ENCODE measurements around the gene PEX11A. TPM values are rescaled to one million over a fixed set of nuclear protein-coding genes. Genes with fewer than 3 reads are reported as not detected.

The PEX11A gene
- total RNA-seq, 1 donor, result 4.0 TPM

DNA sequence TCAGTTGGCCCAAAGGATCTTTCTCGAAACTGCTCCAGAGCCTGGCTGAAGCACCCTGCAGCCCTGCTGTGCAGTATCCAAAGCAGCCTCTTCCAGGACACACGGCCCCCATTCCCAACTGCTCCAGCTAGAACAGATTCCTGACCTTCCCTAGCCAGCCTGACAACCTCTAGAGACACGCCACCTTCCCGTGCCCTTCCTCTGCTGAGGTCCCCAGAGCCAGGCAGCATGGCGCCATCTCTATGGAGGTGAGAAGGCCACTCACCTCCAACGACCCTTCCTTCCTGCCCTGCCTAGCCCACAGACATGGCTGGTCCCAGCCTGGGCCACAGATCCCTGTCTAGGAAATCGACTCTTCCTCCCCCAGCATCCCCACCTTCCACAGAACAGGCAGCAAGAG, 38.4 kb downstream of the PEX11A start:
- no peak overlapping the region for H3K4me2 ChIP-seq (ENCODE audit: insufficient read depth, low read length)
- H3K27ac ChIP-seq (ENCODE audit: low read depth, low read length), result no peak overlapping the region
- H3K79me2 ChIP-seq (ENCODE audit: insufficient read depth, low read length), result peaks cover 31% of the 10 kb centered on the region
- H3K36me3 ChIP-seq (ENCODE audit: insufficient read depth, low read length), result peaks cover 30% of the 10 kb centered on the region
- no peaks in the 10 kb centered on the region for H3K27me3 ChIP-seq (ENCODE audit: insufficient read depth, low read length)
- no peak overlapping the region for H2AFZ ChIP-seq (ENCODE audit: low read length)
- TF ChIP-seq, protein P1, sequence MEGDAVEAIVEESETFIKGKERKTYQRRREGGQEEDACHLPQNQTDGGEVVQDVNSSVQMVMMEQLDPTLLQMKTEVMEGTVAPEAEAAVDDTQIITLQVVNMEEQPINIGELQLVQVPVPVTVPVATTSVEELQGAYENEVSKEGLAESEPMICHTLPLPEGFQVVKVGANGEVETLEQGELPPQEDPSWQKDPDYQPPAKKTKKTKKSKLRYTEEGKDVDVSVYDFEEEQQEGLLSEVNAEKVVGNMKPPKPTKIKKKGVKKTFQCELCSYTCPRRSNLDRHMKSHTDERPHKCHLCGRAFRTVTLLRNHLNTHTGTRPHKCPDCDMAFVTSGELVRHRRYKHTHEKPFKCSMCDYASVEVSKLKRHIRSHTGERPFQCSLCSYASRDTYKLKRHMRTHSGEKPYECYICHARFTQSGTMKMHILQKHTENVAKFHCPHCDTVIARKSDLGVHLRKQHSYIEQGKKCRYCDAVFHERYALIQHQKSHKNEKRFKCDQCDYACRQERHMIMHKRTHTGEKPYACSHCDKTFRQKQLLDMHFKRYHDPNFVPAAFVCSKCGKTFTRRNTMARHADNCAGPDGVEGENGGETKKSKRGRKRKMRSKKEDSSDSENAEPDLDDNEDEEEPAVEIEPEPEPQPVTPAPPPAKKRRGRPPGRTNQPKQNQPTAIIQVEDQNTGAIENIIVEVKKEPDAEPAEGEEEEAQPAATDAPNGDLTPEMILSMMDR (IDR thresholded peaks at IDR 0.05; ENCODE audit: extremely low read depth, low read depth, low read length), result no peak
- no peaks in the 10 kb centered on the region for H3K9me3 ChIP-seq (ENCODE audit: low read depth, low read length)
- H4K20me1 ChIP-seq (ENCODE audit: insufficient read depth, low read length), result peaks cover 31% of the 10 kb centered on the region
- H3K4me1 ChIP-seq (ENCODE audit: insufficient read depth, low read length), result peaks cover 17% of the 10 kb centered on the region
- H3K4me3 ChIP-seq (ENCODE audit: insufficient read depth, low read length), result no peak overlapping the region
- peak; percentile 45 for DNase-seq (ENCODE audit: insufficient read length, low spot score, missing footprints)

DNA sequence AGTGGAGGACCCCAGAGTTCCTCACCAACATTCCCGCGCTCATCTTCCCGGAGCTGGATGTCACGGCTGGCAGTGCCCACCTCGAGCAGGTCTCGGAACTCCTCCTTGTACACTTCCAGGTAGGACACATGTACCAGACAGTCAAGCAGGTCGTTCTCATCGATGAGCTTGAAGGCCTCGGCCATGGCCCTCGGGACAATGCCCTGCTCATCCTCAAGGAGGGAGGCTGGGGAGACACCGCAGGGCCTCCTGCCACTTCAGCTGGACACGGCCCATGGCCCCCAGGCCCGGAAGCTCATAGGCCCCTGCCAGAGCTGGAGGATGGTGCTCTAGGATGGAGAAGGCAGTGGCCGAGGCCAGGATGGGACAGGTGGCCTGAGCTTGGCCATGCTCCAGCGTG, 40.8 kb downstream of the PEX11A start:
- peak; percentile 64 for DNase-seq (ENCODE audit: insufficient read length, low spot score, missing footprints)
- H4K20me1 ChIP-seq (ENCODE audit: insufficient read depth, low read length), result peaks cover 31% of the 10 kb centered on the region
- H3K27me3 ChIP-seq (ENCODE audit: insufficient read depth, low read length), result no peaks in the 10 kb centered on the region
- no peak overlapping the region for H3K4me2 ChIP-seq (ENCODE audit: insufficient read depth, low read length)
- H3K36me3 ChIP-seq (ENCODE audit: insufficient read depth, low read length), result peaks cover 48% of the 10 kb centered on the region
- no peaks in the 10 kb centered on the region for H3K9me3 ChIP-seq (ENCODE audit: low read depth, low read length)
- no peak overlapping the region for H3K4me3 ChIP-seq (ENCODE audit: insufficient read depth, low read length)
- H2AFZ ChIP-seq (ENCODE audit: low read length), result no peak overlapping the region
- peaks cover 31% of the 10 kb centered on the region for H3K79me2 ChIP-seq (ENCODE audit: insufficient read depth, low read length)
- H3K27ac ChIP-seq (ENCODE audit: low read depth, low read length), result no peak overlapping the region
- TF ChIP-seq, protein P1 (IDR thresholded peaks at IDR 0.05; ENCODE audit: extremely low read depth, low read depth, low read length), result no peak
- H3K4me1 ChIP-seq (ENCODE audit: insufficient read depth, low read length), result peaks cover 3% of the 10 kb centered on the region

DNA sequence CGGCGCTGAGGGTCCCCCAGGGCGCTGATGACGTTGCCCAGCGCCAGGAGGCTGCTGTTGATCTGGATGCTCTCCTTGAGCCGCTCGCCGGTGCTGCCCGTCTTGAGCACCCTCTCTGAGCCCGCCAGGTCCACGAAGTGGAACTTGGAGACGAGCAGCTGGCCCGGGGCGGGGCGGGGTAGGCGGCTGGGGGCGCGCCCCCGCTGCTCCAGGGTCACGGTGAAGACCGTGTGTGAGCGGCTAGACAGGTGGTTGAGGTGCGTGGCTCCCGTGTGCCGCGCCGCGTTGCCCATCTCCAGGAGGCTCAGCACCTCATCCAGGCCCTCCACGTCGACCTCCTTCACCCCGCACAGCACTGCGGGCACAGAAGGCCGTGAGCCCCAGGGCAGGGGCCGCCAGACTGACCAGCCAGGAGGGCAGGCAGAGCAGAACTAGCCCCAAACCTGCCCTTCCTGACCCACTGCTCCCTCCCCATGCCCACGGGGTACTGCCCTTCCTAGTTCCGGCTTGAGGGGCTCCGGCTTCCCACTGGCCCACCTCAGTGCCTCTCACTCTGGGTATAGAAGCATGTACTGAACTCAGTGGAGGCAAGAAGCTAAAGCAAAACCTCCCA, 41.4 kb downstream of the PEX11A start:
- no peak overlapping the region for H3K4me3 ChIP-seq (ENCODE audit: insufficient read depth, low read length)
- TF ChIP-seq, protein P1 (IDR thresholded peaks at IDR 0.05; ENCODE audit: extremely low read depth, low read depth, low read length), result no peak
- no peak overlapping the region for H3K27ac ChIP-seq (ENCODE audit: low read depth, low read length)
- no peaks in the 10 kb centered on the region for H3K27me3 ChIP-seq (ENCODE audit: insufficient read depth, low read length)
- peaks cover 31% of the 10 kb centered on the region for H4K20me1 ChIP-seq (ENCODE audit: insufficient read depth, low read length)
- H3K4me1 ChIP-seq (ENCODE audit: insufficient read depth, low read length), result no peaks in the 10 kb centered on the region
- H3K9me3 ChIP-seq (ENCODE audit: low read depth, low read length), result no peaks in the 10 kb centered on the region
- peak; percentile 83 for DNase-seq (ENCODE audit: insufficient read length, low spot score, missing footprints)
- peaks cover 26% of the 10 kb centered on the region for H3K79me2 ChIP-seq (ENCODE audit: insufficient read depth, low read length)
- no peak overlapping the region for H2AFZ ChIP-seq (ENCODE audit: low read length)
- peaks cover 49% of the 10 kb centered on the region for H3K36me3 ChIP-seq (ENCODE audit: insufficient read depth, low read length)
- H3K4me2 ChIP-seq (ENCODE audit: insufficient read depth, low read length), result no peak overlapping the region

DNA sequence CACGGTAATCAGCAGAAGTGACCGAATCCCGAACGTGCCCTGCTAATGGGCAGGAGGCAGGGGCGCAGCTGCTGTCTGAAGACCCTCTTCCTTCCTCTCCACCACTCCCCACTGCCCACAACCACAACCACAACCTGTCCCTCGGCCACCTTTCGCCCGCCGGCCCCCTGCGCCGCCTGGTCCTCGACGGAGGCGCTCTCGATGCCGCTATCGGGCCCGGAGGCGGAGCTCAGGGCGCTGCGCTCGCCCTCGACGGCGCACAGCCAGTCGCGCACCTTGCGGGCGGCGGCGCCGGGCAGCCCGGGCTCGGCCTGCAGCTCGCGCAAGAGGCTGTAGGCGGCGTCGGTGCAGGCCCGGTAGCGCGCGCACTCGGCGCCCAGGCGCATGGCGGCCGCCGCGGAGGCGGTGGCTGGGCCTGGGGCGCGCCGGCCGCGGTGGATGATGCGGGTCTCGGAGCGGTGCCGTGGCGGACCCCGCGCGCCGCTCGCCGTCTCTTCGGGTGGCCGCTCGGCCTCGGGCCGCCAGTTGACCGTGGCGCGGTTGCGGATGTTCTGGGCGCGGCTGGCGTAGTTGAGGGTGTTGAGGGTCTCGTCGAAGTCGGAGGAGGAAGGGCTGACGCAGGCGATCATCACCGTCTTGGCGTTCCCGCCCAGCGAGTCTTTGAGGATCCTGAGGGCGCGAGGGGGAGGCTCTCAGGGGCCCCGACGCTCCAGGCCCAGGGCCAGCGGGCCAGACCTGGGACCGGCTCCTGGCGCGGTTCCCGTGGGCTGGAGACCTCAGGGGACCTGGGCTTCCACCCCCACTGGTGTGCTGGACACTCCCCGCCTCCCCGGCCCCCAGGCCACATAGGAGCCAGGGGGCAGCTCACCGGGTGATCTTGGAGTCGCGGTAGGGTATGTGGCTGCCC, 42.2 kb downstream of the PEX11A start:
- H3K27ac ChIP-seq (ENCODE audit: low read depth, low read length), result no peak overlapping the region
- no peaks in the 10 kb centered on the region for H3K4me1 ChIP-seq (ENCODE audit: insufficient read depth, low read length)
- H3K79me2 ChIP-seq (ENCODE audit: insufficient read depth, low read length), result peaks cover 21% of the 10 kb centered on the region
- peak; percentile 66 for DNase-seq (ENCODE audit: insufficient read length, low spot score, missing footprints)
- no peak overlapping the region for H3K4me3 ChIP-seq (ENCODE audit: insufficient read depth, low read length)
- H4K20me1 ChIP-seq (ENCODE audit: insufficient read depth, low read length), result peaks cover 29% of the 10 kb centered on the region
- peaks cover 50% of the 10 kb centered on the region for H3K36me3 ChIP-seq (ENCODE audit: insufficient read depth, low read length)
- H3K4me2 ChIP-seq (ENCODE audit: insufficient read depth, low read length), result no peak overlapping the region
- no peaks in the 10 kb centered on the region for H3K27me3 ChIP-seq (ENCODE audit: insufficient read depth, low read length)
- TF ChIP-seq, protein P1 (IDR thresholded peaks at IDR 0.05; ENCODE audit: extremely low read depth, low read depth, low read length), result no peak
- no peaks in the 10 kb centered on the region for H3K9me3 ChIP-seq (ENCODE audit: low read depth, low read length)
- no peak overlapping the region for H2AFZ ChIP-seq (ENCODE audit: low read length)
